HG02870 (cell line): ENCODE measurements around the gene TMEM235.

ENCODE experiments used
- ATAC-seq: cut with Tn5 transposase; IDR thresholded peaks from one replicate; pipeline ENCODE4 v1.9.1; 2021; ENCODE audit warnings: mild to moderate bottlenecking, moderate library complexity; ENCODE audit not compliant: unreplicated experiment

Gene TMEM235

DNA sequence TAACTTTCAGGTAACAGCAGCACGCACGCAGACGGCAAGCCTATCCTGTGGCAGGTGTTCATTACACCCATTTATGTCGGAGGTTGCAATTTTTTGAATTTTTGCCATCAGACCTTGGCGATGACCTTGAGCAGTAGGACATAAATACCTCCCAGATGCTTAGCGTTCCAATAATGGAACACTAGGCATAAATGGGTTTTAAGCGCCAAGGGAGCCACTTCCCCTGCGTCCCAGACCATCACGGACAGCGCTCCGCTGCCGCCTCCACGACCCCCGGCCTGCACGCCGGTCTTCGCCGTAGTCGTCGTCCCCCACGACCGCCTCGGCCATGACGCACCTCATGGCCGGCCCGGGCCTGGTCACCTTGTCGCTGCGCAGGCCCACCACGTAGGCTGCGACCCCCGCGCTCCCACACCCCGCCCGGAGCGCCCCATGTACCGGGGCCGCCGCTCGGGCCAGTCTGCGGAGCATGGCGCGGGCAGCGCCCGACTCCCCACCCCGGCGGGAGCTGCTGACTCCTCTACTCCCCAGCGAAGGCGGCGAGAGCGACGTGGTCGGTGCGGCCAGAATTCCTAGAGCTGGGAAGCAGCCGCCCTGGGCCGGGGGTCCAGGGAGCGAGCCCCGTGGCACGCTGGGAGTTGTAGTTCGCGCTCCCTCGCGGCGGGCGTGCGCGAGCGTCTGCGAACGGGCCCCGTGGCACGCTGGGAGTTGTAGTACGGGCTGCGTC lies 22.7 kb downstream of the TMEM235 start:
- no peak for ATAC-seq

DNA sequence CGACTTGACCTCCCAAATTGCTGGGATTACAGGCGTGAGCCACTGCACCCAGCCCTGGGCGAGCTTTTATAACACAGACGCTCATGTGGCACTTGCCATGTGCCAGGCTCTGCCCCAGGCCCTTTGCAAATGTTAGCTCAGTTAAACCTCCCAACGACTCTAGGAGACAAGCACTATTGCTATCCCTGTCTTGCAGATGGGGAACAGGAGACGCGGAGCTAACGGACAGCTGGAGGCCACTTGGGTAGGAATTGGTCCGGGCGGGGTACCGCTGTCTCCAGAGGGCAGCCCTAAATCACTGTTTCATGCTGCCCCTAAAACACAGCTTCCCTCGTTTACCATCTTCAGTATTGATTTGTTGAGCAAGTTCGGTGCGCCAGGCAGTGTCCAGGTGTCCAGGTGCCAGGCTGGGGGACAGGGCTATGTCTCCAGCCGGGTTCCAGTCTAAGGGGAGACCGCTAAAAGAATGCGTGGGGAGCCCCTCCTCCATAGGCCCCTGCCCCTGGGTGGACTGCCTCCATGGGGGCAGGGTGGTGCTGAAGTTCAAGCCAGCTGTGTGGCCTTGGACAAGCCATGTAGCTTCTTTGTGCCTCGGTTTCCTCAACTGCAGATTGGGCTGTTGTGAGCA lies 23.7 kb downstream of the TMEM235 start:
- ATAC-seq = no peak

DNA sequence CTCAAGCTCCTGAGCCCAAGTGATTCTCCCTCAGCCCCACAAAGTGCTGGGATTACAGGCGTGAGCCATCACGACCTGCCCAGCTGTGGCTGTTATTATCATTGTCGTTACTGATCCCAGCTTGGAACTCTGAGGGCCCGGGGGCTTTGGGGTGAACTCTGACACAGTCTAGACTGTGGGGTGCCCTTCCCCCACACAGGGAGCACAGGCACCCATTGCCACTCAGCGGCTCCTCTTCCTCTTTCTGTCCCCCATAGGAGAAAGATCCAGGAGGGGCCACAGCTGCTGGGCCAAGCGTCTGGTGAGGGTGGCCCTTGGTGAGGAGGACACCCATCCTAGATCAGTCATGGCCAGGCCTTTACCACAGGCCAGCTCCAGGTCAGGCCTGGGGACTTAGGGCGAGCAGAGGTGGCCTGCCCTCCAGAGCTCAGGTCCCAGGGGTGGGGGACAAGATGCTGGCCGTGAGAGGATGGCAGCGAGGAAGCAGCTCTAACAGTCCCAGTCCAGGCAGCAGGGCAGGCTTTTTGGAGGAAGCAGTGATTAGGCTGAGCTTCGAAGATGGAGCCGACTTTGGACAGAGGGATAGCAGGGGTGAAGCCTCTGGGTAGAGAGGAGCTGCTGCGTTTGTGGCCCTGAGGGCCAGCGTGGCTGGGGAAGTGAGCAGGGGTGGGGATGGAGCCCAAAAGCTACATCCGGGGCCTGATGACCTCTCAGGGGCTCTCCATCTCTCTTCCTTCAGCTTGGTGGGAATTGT lies 24.7 kb downstream of the TMEM235 start:
- ATAC-seq = no peak

DNA sequence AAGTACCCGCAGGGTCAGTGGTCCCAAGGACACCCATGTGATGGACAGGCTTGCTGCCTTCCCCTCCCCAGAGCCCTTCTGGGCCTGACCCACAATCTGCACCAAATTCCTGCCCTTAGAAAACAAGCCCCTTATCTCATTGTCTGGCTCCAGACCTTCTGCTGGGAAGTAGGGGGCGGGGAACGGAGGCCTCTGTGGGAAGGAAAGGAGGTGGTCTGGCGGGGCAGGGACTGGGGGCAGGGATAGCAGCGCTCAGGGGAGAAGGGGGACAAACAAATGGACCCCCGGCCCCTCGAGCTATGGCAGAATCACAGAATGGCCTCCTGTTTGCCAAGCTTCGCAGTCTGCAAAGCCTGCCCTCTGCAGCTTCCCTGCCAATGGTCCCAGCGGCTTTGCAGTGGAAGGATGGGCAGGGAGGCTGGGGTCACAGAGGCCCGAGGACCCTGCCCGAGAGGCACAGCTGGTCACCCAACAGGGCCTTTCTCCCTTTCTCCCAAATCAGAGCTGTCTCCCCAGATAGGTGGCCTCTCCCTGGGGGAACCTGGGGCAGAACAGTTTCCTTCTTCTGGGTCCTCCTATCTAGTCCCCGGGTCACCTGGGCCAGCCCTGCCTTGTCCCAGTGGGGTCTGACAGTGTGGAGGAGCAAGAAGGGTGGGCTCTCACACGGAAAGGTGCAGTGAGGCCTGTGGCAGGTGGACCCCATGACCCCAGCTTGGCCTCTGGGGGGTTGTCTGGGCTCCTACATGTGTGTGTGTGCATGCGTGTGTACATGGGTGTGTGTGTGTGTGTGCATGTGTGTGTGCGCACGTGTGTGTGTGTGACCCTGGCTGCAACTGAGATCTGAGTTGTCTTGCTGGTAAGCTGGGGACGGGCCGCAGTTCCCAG lies 25.5 kb downstream of the TMEM235 start:
- no peak for ATAC-seq

DNA sequence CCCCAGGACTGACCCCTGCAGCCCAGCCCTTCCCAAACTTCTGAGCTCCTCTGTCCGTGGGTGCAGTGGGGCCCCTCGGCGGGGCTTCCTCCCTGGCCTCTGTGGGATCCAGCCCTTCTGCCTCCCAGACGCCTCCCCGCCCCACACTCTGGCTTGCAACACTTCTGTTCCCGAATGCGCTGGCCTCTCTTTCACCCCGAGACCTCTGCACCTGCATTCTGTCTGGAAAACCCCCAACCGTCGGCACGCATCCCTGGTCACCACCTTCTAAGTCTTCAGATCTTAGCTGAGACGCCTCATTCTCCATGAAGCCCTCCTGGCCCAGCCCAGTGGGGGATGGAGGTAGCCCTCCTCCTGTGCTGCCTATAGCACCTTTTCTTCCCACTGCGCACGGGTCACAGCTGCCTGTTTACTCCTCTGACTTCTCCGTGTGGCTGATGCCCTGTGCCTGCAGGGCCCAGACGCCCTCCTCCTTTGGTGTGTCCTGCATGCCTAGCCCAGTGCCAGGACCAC lies 26.4 kb downstream of the TMEM235 start:
- ATAC-seq = no peak

DNA sequence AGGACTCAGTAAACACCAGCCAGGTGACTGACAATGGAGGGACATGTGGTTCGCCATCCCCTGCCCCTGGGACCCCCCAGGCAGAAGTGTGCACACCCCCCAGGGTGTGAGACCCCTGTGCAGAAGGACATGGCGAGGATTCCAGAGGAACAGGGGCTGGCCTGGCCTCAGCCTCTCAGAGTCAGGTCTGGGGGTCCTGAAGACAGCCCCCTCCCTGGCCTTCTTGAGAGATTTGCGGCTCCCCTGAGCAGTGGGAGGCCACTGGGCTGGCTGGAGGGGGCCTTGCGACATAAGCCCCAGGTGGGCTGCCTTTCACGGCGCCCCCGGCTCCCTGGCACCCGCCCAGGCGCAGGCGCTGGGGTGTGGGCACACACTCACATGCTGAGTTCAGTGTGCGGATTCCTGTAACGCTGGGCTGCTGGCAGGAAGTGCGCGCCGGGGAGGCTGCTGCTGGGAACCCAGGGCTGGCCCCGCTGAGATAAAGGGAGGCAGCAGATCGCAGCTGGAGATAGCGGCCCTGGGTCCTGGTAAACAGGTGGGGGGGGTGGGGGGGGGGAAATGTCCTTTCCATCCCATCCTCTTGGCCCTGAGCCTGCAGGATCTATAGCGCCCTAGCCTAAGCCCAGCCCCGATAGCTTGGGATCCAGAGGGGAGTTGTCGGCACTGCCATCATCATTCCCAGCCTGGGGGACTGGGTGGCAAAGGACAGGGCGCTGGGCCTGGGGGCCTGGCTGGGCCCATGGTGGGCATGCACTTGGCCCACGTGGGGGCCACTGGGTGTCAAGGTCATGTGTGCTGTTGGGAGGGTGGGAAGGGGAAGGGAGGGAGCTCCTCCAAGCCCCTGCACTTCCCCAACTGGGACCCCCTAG lies 27.1 kb downstream of the TMEM235 start:
- ATAC-seq = no peak

DNA sequence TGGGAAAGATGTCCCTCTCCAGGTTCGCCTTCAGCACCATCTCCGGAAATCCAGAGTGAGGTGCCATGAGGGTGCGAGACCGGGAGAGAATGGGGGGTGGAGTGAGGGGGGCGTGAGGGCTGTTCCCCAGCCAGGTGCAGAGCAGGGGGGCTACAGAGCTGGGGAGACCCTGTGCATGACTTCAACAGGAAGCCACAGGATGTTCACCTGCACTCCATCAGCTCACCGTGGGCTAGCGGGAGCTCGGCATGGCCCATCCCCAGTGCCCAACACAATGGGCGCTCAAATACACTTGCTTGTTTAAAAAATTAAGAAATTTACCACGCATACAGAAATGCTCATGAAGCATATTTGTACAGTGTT lies 27.7 kb downstream of the TMEM235 start:
- no peak for ATAC-seq

DNA sequence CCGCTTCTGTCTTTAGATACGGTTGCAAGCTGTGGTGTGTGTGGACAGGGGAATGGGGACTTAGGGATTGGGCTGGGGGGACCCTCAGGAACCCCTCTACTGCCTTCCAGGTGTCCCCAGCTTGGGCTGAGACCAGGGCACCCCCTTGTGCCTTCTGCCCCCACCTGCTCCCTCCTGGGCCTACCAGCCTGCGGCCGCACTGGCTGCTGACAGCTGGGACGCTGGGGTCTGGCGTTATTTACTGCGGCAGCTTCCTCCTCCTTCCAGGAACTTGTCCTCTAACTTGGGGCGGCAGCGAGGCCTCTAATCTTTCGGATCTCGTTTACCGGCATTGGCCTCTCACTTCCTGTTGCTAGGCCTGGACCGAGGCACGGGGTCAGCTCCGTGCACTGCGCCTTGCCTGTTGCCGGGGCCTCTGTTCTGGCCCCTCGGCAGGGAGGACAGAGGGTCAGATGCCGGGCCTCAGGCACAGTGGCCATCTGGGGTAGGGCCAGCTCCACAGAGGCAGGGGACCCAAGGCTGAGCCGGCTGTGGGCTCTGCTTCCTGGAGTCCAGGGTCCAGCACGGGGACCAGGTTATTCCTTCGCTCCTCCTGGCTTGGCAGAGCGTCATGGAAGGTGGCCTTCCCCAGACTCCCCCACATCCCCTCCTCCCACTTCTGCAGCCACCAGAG lies 31.8 kb downstream of the TMEM235 start:
- no peak for ATAC-seq

DNA sequence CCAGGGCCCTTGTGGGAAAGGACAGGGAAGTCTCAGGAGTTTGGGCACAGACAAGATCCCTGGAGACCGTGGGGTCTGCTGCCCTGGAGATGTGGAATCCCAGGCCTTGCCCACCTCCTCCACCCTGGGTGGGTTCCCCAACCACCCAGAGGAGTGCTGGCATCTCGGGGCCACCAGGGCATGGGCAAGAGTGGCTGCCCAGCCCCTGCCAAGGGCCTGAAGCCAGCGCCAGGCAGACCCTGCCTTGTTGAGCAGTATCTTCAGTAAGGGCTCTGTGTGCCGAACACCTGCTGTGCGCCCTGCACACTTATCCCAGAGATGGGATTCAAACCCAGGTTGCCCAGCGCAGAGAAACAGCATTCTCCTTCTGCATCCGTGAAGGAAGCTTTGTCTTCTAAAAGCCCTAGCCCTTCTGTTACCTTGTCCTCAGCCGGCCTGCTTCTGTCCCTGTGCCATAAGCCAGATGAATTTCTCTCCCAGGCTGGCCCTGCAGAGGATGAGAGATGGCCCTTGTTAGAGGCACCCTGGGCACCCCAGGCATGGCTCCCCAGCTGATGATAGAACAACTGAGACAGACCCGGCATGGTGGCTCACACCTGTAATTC lies 32.4 kb downstream of the TMEM235 start:
- no peak for ATAC-seq

DNA sequence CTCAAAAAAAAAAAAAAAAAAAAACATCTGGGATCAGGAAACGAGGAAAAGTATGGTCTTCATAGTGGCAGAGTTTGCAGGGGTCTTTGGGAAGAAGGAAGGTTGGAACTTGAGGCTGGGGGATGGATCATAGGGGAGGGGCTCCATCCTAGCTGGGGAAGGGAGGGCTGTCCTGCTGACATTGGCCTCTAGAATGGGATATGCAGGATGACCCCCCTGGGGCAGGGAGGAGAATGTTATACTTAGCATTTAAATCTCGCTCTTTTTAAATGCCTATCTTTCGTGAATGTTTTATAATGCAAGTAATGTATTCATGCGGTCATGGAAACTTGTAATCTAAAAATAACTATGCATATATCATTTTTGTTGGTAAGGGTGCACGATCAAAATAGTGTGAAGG lies 33.2 kb downstream of the TMEM235 start:
- no peak for ATAC-seq

DNA sequence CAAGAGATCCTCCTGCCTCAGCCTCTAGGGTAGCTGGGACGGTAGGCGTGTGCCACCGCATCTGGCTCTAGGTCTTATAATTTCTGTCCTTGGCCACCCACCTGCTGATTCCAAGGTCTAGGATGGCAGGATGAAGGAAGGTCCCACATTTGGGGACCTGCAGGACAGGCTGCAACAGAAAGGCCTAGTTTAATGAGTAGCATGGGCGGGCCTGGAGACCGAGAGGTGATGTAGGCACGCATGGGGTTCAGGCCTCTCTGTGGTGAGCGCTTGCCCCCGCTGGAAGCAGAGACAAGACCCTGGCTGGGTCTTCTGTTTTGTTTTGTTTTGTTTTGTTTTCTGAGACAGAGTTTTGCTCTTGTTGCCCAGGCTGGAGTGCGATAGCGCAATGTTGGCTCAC lies 33.7 kb downstream of the TMEM235 start:
- no peak for ATAC-seq

DNA sequence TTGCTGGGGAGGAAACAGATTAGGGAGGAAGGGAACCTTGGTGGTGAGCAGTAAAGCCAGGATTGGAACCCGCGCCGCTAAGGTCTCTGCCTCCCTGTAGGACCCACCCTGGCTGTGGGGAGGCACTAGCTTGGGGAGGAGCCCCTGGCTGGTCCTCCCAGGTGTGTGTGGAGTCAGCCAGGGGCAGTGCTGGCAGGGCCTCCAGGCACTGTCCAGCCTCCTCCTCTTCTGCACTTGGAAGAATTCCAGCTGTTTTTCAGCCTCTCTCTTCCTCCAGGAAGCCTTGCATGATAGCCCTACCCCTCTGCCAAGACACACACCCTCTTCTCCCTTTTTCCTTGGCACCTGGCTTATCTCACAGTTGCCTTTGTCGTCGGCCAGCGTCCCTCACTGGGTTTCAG lies 34.8 kb downstream of the TMEM235 start:
- ATAC-seq = no peak

DNA sequence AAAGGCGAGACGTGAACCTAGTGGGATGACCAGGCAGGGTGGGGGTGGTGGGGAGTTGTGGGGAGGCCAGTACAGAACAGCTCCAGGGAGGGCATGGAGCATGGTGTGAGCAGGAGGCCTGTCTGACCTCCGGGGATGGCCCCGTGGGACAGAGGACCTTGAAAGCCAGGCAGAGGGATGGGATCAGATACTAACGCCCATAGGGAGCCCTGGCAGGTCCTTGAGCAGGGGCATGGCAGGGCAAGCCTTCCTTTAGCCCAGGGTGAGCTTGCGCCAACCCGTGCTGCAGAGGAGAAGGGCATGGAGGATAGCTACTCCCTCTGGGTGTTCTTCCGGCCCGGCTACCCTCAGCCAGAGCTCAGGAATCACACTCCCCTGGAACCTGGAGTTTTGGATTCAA lies 35.3 kb downstream of the TMEM235 start:
- ATAC-seq = no peak

DNA sequence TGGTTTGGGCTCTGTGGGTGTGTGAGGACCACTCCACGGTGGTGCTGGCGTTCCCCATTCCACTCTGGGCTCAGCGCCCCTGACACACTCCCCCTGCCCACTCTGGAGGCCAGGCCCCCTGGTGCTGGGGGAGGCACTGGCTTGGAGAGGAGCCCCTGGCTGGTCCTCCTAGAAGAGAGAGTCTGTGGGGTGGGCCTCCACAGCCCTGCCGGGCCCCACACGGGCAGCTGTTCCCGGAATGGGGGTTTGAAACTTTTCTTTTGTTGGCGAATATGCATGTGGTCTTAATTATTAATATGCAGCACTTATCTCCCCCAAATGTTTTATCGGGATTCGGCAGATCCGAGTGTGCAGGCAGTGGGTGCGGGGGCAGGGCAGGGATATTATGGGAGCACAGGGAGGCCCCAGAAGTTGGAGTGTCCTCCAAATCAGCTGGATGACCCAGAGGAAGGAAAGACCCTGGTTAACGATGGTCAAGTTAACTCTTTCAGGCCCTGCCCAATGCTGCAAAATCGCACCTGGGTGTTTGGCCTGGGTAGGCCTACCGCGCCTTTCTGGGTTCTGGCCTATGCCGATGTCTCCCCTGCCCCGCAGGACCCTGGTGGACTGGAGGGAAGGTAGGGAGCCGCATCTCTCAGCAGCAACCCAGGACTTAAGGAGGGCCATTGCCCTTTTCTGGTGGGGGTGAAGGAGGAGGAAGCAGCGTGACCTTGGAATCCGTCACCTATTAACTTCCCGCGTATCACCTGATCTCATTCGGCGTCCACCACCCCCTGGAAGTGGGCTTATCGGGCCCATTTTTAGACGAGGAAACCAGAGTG lies 36.0 kb downstream of the TMEM235 start:
- no peak for ATAC-seq

DNA sequence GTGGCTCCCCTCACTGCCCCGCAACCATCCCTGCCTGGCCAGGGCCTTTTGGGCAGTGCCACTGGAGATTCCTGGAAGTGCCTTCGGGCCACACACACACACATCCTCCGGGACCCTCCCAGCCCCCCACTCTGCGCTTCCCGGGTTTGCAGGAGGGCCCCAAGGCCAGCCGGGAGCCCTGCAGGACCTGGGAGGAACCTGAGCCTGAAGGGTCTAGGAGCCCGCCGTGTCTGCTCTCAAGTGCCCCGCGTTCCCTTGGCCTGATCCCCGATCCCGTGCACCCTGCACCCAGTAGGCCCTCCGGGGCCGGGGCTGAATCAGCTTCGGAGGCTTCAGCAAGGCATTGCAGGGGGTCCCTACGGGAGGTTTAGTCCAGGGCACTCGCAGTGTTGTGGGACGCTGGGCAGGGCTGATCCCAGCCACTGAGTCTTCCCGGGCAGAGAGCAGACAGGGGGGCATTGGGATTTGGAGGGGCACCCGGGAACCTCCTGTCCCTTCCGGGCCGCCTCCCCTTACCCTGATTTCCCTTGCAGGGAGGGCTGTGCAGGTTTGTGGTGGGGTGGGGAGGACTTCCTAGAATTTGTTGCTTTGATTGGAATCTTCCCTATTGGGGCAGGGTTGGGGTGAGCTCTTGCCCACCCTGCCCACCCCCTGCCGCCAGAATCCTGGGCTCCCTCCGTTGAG lies 36.9 kb downstream of the TMEM235 start:
- ATAC-seq = no peak

DNA sequence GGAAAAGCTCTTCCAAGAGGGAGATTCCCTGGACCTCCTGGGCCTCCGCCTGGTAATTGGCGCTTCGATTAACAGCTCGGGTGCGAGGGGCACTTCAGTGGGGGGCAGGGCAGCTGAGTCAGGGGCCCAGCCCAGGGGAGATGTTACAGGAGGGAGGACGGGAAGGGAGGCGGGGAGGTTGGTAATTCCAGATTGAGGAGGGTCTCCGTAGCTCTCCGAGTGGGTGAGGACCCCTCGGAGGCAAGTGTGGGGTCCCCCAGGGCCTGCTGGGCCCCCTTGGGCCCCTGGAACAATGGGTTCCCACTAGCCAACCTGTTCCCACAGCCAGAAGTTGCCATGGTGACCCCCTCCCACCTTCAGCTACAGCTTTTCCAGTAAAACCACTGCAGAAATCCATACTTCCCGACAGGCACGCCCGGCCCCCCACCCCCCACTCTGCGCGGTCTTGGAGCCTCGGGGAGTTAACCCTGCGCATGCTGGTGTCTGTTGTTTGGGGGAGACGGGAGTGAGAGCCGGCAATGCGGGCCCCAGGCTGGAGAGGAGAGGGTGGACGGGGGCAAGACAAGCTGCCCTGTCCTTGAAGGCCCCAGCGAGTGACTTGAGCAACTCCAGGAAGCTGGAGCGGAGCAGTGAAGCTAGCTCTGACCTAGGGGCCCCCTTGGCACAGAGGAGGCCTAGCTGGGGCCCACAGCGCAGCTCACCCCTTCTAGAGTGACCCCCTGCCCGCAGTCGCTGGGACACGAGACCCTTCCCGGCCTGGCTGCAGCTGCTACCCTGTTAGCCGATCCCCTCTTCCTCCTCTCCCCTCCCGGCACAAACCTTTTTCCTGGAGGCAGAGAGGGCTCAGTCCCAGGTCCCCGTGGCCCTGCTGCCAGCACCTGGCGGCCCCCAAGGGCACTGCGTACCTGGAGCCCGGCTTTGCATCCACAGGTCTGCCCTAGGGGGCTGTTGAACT lies 37.8 kb downstream of the TMEM235 start:
- ATAC-seq = no peak
